RWPE1 (cell line): ENCODE data around the gene SDK2.

Experiments used
- CTCF ChIA-PET: fragments of 350-600 bp; sonication (Branson Sonifier 250); formaldehyde crosslinking; extraction: SDS; loops from one replicate; lab custom pipeline; 2021; lab: Yijun Ruan, JAX
- POLR2A ChIA-PET: fragments of 400-600 bp; formaldehyde crosslinking; extraction: SDS; loops from one replicate; lab custom pipeline; 2020; ENCODE audit warnings: antibody characterized with exemption; ENCODE audit not compliant: low non-redundant PET; lab: Yijun Ruan, JAX
- DNase-seq: peaks from one replicate; pipeline ENCODE4 v3.0.0; 2012; ENCODE audit warnings: low spot score
- H3K27ac ChIP-seq: fragments of 450-650 bp; 2 replicates; pipeline ENCODE4 v1.5.1; 2017
- CTCF ChIP-seq: fragments of 450-650 bp; conservative IDR thresholded peaks from 2 replicates; pipeline ENCODE4 v1.5.1; 2017; ENCODE audit warnings: low read depth, mild to moderate bottlenecking

SDK2 gene

GRCh38 chr17:73402466-73402865 is 241.8 kb downstream of the SDK2 start:
- DNase-seq: no peak
- H3K27ac ChIP-seq: no peak overlapping the region
- TF ChIP-seq CTCF: no peak
- ChIA-PET CTCF (no interaction called here), POLR2A (no interaction called here)

- CTCF ChIA-PET: no interaction called here
These were observed 242.3 kb downstream of the SDK2 start for GRCh38 chr17:73401911-73402310.

GRCh38 chr17:73400915-73401545 is 243.2 kb downstream of the SDK2 start:
- CTCF ChIA-PET: no interaction called here
- POLR2A ChIA-PET: interaction anchor here (0.6 kb wide), 1 partner anchor 12 kb away, joined by 3 read pairs; no protein-coding TSS in a partner anchor
- no peak for DNase-seq
- no peak overlapping the region for H3K27ac ChIP-seq
- TF ChIP-seq CTCF: no peak

More at GRCh38 chr17:73401911-73402310, 242.3 kb downstream of the SDK2 start:
- no peak for TF ChIP-seq CTCF
- DNase-seq: no peak
- H3K27ac ChIP-seq: no peak overlapping the region
- POLR2A ChIA-PET: no interaction called here

- no peak for DNase-seq
- ChIA-PET CTCF (no interaction called here), POLR2A (no interaction called here)
- no peak for TF ChIP-seq CTCF
- H3K27ac ChIP-seq: no peak overlapping the region
These were observed 245.2 kb downstream of the SDK2 start for GRCh38 chr17:73399056-73399455.

GRCh38 chr17:73397856-73398540 is 246.2 kb downstream of the SDK2 start:
- CTCF ChIA-PET: no interaction called here
- DNase-seq: no peak
- H3K27ac ChIP-seq: no peak overlapping the region
- POLR2A ChIA-PET: no interaction called here
- TF ChIP-seq CTCF: no peak

- DNase-seq: no peak
- POLR2A ChIA-PET: no interaction called here
- no peak overlapping the region for H3K27ac ChIP-seq
- no peak for TF ChIP-seq CTCF
- CTCF ChIA-PET: interaction anchor here (0.7 kb wide), 1 partner anchor 142 kb away, joined by 3 read pairs; no protein-coding TSS in a partner anchor
These were observed 246.9 kb downstream of the SDK2 start for GRCh38 chr17:73397278-73397826.
